Keratinocyte (primary cell): Measurements from ENCODE around the gene MALRD1. TPM values are rescaled to one million over a fixed set of nuclear protein-coding genes. Genes with fewer than 3 reads are reported as not detected.

Experiments
- DNase-seq: peaks from one replicate; pipeline ENCODE4 v3.0.0-alpha.2; 2011; ENCODE audit warnings: low read depth, missing footprints, low spot score
- FAIRE-seq: peaks from 2 replicates; lab custom pipeline; 2011; peaks lifted over from hg19 to GRCh38; lab: Jason Lieb, UNC
- H2AFZ ChIP-seq: 2 replicates; pipeline ENCODE4 v1.6.0; 2012; ENCODE audit warnings: low read length, control low read depth, inconsistent platforms; ENCODE audit not compliant: control insufficient read depth
- H3K27ac ChIP-seq: 2 replicates; pipeline ENCODE4 v1.5.1; 2011; ENCODE audit warnings: low read length; ENCODE audit not compliant: control insufficient read depth, insufficient read depth
- H3K27me3 ChIP-seq: 3 replicates; pipeline ENCODE4 v1.6.0; 2011; ENCODE audit warnings: low read length; ENCODE audit not compliant: control insufficient read depth, insufficient read depth; ENCODE audit errors: extremely low read depth
- H3K36me3 ChIP-seq, 2 experiments: 2 replicates in 1 of 2; 3 replicates in 1 of 2; pipeline ENCODE4 v1.5.1; 2011; ENCODE audit warnings: low read length in 2 of 2, mild to moderate bottlenecking in 1 of 2; ENCODE audit not compliant: control insufficient read depth in 2 of 2, insufficient read depth in 2 of 2; ENCODE audit errors: extremely low read depth in 1 of 2
- H3K4me1 ChIP-seq: 3 replicates; pipeline ENCODE4 v1.5.1; 2011; ENCODE audit warnings: low read length; ENCODE audit not compliant: control insufficient read depth, insufficient read depth; ENCODE audit errors: extremely low read depth
- H3K4me2 ChIP-seq: 3 replicates; pipeline ENCODE4 v1.6.0; 2011; ENCODE audit warnings: low read depth, low read length; ENCODE audit not compliant: control insufficient read depth, insufficient read depth; ENCODE audit errors: extremely low read depth
- H3K4me3 ChIP-seq, 3 experiments: fragments of 200-600 bp in 1 of 3; sonication (generic) in 1 of 3; 2 replicates in 2 of 3; 3 replicates in 1 of 3; pipeline ENCODE4 v1.5.1; 2011 to 2016; ENCODE audit warnings: low read length in 3 of 3, mild to moderate bottlenecking in 3 of 3, control low read depth in 2 of 3, inconsistent platforms in 1 of 3, low read depth in 1 of 3, mixed read lengths in 1 of 3, mixed run types in 1 of 3, moderate library complexity in 1 of 3; ENCODE audit not compliant: control insufficient read depth in 2 of 3, insufficient read depth in 2 of 3; ENCODE audit errors: extremely low read depth in 1 of 3
- H3K79me2 ChIP-seq: 2 replicates; pipeline ENCODE4 v1.6.0; 2012; ENCODE audit warnings: low read length; ENCODE audit not compliant: control insufficient read depth, insufficient read depth
- H3K9ac ChIP-seq: 3 replicates; pipeline ENCODE4 v1.6.0; 2011; ENCODE audit warnings: low read length; ENCODE audit not compliant: control insufficient read depth, insufficient read depth; ENCODE audit errors: extremely low read depth
- H3K9me1 ChIP-seq: 3 replicates; pipeline ENCODE4 v1.6.0; 2011; ENCODE audit warnings: low read length; ENCODE audit not compliant: control insufficient read depth, insufficient read depth; ENCODE audit errors: extremely low read depth
- H3K9me3 ChIP-seq: 2 replicates; pipeline ENCODE4 v1.5.1; 2012; ENCODE audit warnings: low read depth, low read length; ENCODE audit not compliant: control insufficient read depth
- H4K20me1 ChIP-seq: 3 replicates; pipeline ENCODE4 v1.6.0; 2011; ENCODE audit warnings: low read length; ENCODE audit not compliant: control insufficient read depth, insufficient read depth; ENCODE audit errors: extremely low read depth
- EZH2 ChIP-seq: IDR thresholded peaks from one replicate; pipeline ENCODE4 v1.6.1; 2012; ENCODE audit warnings: inconsistent platforms, mild to moderate bottlenecking, low read length, moderate library complexity
- dilution Hi-C: fragments of 300-500 bp; cut with MboI; formaldehyde crosslinking; loops from one replicate; pipeline ENCODE4 v1.7.0; 2020; ENCODE audit warnings: low sequenced_read_pairs; ENCODE audit not compliant: extremely low pct_ligation_motif_present
- polyA plus RNA-seq, 5 experiments: library from polyadenylated mRNA; depleted of rRNA in 3 of 5; stranded (reverse) in 3 of 5; stranded (forward) in 1 of 5; unstranded in 1 of 5; fragments of >200 nt; gene quantifications; 1 replicate in 1 of 5; 2 replicates in 3 of 5; 3 replicates in 1 of 5; pipeline versions ENCODE4 v1.2.1 to v1.2.3, GENCODE V29; 2011 to 2012; ENCODE audit warnings: missing spikeins in 2 of 5, low read depth in 1 of 5, low replicate concordance in 1 of 5
- TF ChIP-seq, protein P1 (sequence below), 3 experiments: IDR thresholded peaks in 1 of 3; conservative IDR thresholded peaks in 1 of 3; optimal IDR thresholded peaks in 1 of 3; 2 replicates in 2 of 3; 3 replicates in 1 of 3; pipeline versions ENCODE3 to v1.5.1; 2011; ENCODE audit warnings: low read length in 3 of 3, mild to moderate bottlenecking in 3 of 3, moderate library complexity in 2 of 3, control low read depth in 1 of 3, inconsistent platforms in 1 of 3; ENCODE audit not compliant: insufficient read depth in 2 of 3; ENCODE audit errors: extremely low read depth in 1 of 3

MALRD1 gene
- polyA plus RNA-seq, 1 donor (not counting 4 experiments of a cell fraction or from before 2014, with no cell fraction given), result not detected

DNA sequence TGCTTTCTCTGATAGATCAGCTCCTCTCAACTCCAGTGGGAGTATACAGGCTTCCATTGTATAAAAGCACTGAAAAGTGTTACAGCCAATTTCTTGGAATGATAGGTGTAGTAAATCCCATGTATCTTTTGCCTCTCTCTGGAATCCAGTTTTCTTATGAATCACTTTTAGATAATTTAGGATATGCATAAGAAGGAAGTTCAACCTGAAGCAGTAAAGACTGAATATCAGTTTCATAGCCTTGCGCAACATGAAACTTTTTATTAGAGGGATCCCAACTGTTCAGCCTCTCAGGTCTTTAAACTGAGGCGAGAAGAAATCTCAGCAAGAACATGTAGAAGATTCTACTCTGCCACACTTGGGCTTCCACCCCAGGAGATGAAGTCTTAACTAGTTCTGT lies 280.0 kb downstream of the MALRD1 start:
- dilution Hi-C loops, result no loop called here
- DNase-seq (no peak), FAIRE-seq (no peak)
- Histone ChIP-seq H3K4me1 (no peaks in the 10 kb centered on the region), H3K9ac (no peak overlapping the region), H3K79me2 (no peaks in the 10 kb centered on the region), H3K4me3 (no peak overlapping the region), H3K27ac (no peak overlapping the region), H3K9me1 (no peaks in the 10 kb centered on the region), H4K20me1 (no peaks in the 10 kb centered on the region), H3K9me3 (no peaks in the 10 kb centered on the region), H3K36me3 (no peaks in the 10 kb centered on the region), H2AFZ (no peak overlapping the region), H3K27me3 (no peaks in the 10 kb centered on the region), H3K4me2 (no peak overlapping the region)
- no peak for TF ChIP-seq EZH2
- TF ChIP-seq, protein P1, sequence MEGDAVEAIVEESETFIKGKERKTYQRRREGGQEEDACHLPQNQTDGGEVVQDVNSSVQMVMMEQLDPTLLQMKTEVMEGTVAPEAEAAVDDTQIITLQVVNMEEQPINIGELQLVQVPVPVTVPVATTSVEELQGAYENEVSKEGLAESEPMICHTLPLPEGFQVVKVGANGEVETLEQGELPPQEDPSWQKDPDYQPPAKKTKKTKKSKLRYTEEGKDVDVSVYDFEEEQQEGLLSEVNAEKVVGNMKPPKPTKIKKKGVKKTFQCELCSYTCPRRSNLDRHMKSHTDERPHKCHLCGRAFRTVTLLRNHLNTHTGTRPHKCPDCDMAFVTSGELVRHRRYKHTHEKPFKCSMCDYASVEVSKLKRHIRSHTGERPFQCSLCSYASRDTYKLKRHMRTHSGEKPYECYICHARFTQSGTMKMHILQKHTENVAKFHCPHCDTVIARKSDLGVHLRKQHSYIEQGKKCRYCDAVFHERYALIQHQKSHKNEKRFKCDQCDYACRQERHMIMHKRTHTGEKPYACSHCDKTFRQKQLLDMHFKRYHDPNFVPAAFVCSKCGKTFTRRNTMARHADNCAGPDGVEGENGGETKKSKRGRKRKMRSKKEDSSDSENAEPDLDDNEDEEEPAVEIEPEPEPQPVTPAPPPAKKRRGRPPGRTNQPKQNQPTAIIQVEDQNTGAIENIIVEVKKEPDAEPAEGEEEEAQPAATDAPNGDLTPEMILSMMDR (optimal IDR thresholded peaks at IDR 0.05 in 1 of 3, IDR thresholded peaks at IDR 0.05 in 1 of 3, conservative IDR thresholded peaks at IDR 0.05 in 1 of 3; ENCODE audit: extremely low read depth in 1 of 3, insufficient read depth in 2 of 3, low read length in 3 of 3), result no peak

DNA sequence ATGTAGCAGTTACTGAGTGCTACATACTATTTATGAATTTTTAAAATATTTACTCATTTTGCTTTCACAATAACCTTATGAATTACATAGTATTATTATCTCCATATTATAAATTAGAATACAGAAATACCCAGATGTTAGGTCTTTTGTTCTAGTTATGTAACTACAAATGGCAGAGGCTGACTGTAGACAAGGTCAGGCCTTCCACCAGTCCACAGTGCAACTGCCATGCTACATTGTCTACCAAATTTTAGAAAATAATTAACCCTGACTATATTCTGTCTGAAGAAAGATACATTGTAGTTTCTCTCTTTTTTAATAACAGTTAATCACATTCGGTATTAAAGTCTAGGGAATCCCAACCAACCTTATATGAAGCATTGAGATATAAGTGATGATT lies 280.9 kb downstream of the MALRD1 start:
- no peaks in the 10 kb centered on the region for H4K20me1 ChIP-seq
- H3K27ac ChIP-seq, result no peak overlapping the region
- H3K4me2 ChIP-seq, result no peak overlapping the region
- no peaks in the 10 kb centered on the region for H3K79me2 ChIP-seq
- H2AFZ ChIP-seq, result no peak overlapping the region
- DNase-seq (no peak), FAIRE-seq (no peak)
- H3K36me3 ChIP-seq, result no peaks in the 10 kb centered on the region
- no peak overlapping the region for H3K4me3 ChIP-seq
- no peaks in the 10 kb centered on the region for H3K9me3 ChIP-seq
- TF ChIP-seq, protein P1 (optimal IDR thresholded peaks at IDR 0.05 in 1 of 3, IDR thresholded peaks at IDR 0.05 in 1 of 3, conservative IDR thresholded peaks at IDR 0.05 in 1 of 3; ENCODE audit: extremely low read depth in 1 of 3, insufficient read depth in 2 of 3, low read length in 3 of 3), result no peak
- TF ChIP-seq EZH2, result no peak
- no peaks in the 10 kb centered on the region for H3K27me3 ChIP-seq
- H3K4me1 ChIP-seq, result no peaks in the 10 kb centered on the region
- no peaks in the 10 kb centered on the region for H3K9me1 ChIP-seq
- no peak overlapping the region for H3K9ac ChIP-seq
- dilution Hi-C loops, result no loop called here
